GM12801 (cell line): ENCODE data around the gene TSPAN9.

Experiments used
- CTCF ChIP-seq: IDR thresholded peaks from one replicate; pipeline ENCODE4 v1.5.1; 2011; ENCODE audit warnings: control low read depth; ENCODE audit not compliant: insufficient read length; ENCODE audit errors: extremely low read depth

Gene TSPAN9

DNA sequence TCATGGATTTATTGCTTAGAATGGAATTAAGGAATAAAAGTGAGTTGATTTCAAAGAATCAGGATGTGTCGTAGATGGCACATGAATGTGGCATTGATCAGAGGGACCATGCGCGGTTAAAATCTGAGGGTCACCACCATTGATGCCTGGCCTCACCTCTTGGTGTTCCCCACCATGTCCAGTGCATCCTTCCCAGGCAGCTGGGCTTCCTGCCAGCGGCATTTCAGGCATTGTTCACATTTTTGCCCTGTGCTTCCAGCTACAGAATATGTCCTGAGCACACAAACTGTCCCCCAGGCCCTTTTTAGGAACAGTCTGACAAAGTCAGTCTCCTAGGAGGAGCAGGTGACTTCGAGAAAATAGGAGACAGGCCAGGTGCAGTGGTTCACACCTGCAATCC lies 42.0 kb upstream of the TSPAN9 start:
- no peak for TF ChIP-seq CTCF

- no peak for TF ChIP-seq CTCF
Observed at GRCh38 chr12:3035815-3036702, 41.1 kb upstream of the TSPAN9 start.

DNA sequence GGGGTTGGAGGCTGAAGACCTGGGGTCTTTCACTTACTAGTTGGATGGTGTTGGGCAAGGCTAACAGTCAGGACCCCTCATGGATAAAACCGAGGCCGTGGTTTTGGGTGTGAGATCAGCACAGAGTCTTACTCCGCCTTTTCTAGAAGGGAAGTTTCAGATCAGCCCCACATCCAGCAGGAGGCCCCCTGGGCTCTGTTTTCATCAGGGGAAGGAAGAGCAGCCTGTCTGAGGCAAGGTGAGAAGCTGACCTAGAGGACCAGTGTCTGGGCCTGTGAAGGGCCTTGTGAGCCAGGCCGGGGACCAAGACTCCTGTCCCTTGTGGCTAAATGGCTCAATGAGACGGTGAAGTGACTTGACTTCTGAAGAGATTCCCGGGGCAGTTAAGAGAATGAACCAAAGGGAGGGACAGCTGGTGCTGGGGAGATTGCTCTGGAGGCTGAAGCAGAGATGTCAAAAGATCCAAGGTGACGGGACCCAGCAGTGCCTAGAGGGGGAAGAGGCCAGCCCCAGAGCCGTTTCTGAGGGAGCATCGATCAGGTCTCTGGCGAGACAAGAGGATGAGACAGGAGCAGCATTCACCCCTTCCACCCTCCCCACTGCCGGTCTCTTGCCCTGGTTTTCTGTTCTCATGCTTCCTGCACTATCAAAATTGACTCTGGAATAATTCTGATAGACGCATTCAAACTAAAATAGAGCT lies 40.1 kb upstream of the TSPAN9 start:
- TF ChIP-seq CTCF: no peak

DNA sequence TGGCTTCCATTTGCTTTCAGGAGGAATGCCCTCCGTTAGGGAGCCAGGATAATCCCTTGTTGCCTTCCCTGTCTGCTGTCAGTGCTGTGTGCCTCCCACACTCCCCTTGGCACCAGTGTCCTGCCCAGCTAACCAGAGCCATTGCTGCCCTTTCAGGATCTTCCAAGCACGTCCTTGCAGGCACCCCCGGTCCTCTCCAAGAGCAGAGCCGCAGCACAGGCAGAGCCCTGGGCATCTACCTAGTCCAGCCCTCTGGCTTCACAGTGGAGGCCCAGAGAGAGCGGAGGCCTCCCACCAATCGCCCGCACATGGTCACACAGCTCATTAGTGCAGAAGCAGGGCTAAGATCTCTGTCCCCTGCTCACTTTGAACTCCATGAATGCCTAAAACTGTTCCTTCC lies 39.0 kb upstream of the TSPAN9 start:
- no peak for TF ChIP-seq CTCF

DNA sequence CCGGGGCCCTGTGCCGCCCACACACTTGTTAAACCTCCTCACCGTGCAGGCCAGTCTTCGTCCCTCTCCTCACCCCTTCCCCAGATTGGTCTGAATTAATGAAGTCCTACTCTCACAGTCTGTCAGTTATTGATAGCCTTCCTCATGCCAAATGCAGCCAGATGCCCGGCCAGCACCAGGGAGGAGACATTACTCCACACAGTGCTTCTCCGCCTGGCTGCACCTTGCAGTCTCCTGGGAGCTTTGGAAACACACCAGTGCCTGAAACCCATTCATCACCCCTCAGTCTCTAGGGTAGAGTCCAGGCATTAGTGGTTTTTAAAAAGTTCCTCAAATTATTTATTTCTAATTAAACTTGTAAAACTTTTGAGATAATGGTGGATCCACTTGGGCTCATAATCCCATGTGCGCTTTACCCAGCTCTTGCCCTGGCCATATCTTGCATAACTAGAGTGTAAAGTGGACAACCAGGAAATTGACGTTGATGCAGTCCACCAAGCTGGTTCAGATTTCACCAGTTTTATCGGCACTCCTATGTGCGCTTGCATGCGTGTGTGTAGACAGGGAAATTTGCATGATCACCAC lies 38.2 kb upstream of the TSPAN9 start:
- no peak for TF ChIP-seq CTCF

GRCh38 chr12:3040026-3040656 lies 37.0 kb upstream of the TSPAN9 start:
- no peak for TF ChIP-seq CTCF
